HFF-Myc (cell line): ENCODE results near the gene WDR37.
A peak's percentile ranks its signal among the peaks of the same experiment; 100 is the strongest.
"Not testable (repeated sequence)": the region's sequence is repeated elsewhere in the genome, so short reads cannot be mapped to it uniquely, and the experiment has no call there.

ENCODE experiments used
- DNase-seq: peaks from one replicate; pipeline ENCODE4 v3.0.0-alpha.2; 2011; ENCODE audit warnings: low read depth; ENCODE audit errors: extremely low read depth
- H3K4me3 ChIP-seq: replicated peaks from 2 replicates; pipeline ENCODE4 v1.5.1; 2011; ENCODE audit warnings: low read depth, mild to moderate bottlenecking, control low read depth, low read length
- TF ChIP-seq, protein P1 (sequence below): IDR thresholded peaks from 2 replicates; pipeline ENCODE4 v1.5.1; 2012; ENCODE audit warnings: mild to moderate bottlenecking, low read depth, low read length, control low read depth; ENCODE audit errors: missing control alignments

WDR37 gene, protein sequence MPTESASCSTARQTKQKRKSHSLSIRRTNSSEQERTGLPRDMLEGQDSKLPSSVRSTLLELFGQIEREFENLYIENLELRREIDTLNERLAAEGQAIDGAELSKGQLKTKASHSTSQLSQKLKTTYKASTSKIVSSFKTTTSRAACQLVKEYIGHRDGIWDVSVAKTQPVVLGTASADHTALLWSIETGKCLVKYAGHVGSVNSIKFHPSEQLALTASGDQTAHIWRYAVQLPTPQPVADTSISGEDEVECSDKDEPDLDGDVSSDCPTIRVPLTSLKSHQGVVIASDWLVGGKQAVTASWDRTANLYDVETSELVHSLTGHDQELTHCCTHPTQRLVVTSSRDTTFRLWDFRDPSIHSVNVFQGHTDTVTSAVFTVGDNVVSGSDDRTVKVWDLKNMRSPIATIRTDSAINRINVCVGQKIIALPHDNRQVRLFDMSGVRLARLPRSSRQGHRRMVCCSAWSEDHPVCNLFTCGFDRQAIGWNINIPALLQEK

DNA sequence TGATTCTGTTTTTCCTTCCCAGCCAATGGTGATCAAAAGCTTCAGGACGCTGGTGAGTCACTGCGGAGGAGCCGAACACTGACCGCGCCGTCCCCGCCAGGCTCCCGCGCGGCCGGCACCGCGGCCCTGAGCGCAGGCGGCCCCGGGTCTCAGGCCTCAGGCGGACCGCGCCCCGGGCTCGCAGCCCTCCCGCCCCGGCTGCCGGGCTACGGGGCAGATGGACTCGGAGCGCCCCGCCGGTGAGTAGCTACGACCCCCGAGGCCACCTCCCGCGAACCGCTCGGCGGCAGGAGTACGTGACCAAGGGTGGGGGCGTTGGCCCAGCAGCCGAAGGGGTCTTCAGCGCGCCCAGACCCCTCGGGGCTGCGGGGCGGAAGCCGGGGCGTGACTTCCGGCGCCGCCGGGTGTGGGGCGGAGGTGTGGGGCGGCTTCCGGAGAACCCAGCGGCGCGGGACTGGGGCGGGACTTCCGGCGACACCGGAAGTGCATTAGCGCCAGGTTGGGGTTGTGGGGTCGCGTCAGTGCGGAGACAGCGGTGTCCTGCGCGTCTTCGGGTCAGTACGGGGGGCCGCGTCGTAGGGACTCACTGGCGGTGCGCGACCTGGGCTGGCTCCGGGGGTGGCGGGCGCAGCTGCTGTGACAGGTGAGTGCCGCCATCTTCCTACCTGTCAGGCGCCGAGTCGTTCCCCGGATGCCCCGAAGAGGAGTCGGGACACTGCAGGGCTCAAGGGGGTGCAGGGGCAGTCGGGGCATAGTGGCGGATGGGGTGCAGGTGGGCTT, at the start of gene WDR37:
TSS of gene WDR37 (plus strand) at position 60 of the 780 bp plus-strand sequence. CDS start 15,771 bp downstream, outside the sequence.
- peak within 1 kb of the TSS; percentile 95 for H3K4me3 ChIP-seq
- DNase-seq: peak; percentile 56
- TF ChIP-seq, protein P1, sequence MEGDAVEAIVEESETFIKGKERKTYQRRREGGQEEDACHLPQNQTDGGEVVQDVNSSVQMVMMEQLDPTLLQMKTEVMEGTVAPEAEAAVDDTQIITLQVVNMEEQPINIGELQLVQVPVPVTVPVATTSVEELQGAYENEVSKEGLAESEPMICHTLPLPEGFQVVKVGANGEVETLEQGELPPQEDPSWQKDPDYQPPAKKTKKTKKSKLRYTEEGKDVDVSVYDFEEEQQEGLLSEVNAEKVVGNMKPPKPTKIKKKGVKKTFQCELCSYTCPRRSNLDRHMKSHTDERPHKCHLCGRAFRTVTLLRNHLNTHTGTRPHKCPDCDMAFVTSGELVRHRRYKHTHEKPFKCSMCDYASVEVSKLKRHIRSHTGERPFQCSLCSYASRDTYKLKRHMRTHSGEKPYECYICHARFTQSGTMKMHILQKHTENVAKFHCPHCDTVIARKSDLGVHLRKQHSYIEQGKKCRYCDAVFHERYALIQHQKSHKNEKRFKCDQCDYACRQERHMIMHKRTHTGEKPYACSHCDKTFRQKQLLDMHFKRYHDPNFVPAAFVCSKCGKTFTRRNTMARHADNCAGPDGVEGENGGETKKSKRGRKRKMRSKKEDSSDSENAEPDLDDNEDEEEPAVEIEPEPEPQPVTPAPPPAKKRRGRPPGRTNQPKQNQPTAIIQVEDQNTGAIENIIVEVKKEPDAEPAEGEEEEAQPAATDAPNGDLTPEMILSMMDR: no peak

DNA sequence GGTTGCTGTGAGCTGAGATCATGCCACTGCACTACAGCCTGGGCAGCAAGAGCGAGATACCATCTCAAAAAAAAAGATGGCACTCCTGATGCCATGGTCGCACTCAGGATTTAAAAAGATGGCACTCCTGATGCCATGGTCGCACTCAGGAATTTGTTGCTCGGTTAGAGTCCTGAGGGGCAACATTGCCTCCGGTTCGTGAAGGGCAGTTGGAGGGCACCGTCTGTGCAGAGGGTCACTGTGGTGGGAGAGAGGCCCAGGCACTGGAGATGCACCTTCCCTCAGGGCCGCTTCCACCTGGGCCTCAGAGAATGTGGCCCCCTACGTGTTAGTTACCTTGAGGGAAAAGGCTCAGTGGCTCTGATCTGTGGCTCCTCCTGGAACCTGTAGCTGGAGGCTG, 49.6 kb upstream of the WDR37 start:
- no peak for DNase-seq
- TF ChIP-seq, protein P1: no peak
- H3K4me3 ChIP-seq: no peak overlapping the region

DNA sequence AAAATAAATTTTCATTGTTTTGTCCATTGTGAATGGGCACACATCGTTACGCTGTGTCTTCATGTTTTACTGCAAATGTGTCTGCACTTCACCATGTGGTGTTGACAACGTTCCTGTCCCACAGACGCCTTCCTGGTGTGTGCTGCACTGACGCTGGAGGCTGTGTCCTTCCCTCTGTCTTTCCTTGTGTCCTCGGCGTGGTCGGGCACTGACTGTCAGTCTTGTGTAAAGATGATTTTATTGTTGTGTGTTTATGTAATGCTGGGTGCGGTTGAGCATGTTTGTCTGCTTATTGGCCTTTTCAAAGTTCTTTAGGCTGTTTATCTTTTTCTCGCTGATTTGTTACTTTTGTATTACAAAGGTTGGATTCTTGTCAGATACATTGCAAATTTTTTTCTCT, 48.6 kb upstream of the WDR37 start:
- H3K4me3 ChIP-seq: no peak overlapping the region
- DNase-seq: no peak
- TF ChIP-seq, protein P1: no peak

DNA sequence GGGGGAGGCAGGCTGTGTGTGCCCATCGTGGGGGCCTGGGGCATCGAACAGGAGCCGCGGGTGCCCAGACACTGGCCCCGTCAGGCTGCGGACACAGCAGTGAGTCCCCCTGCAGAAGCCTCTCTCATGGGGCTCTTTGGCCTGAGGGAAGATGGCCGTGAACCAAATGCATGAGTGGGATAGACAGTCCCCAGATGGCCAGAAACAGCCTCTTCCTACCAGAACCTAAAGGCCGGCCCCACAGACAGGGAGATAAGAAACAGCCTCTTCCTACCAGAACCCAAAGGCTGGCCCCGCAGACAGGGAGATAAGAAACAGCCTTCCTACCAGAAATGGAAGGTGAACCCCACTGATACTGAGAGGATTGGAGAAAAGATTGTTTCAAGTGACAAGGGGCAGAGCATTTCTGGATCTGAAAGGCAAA, 47.1 kb upstream of the WDR37 start:
- DNase-seq: no peak
- TF ChIP-seq, protein P1: no peak
- no peak overlapping the region for H3K4me3 ChIP-seq

DNA sequence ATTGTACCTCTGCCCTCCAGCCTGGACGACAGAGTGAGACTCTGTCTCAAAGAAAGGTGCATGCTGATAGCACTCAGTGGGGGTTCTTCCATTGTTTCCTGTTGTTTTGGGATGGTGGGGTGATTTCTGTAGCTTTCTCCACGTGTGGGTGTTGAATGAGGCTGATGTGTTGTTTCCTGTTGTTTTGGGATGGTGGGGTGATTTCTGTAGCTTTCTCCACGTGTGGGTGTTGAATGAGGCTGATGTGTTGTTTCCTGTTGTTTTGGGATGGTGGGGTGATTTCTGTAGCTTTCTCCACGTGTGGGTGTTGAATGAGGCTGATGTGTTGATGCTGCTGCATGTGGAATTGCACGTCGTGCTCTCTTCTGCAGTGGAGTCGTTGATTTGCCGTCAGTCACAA, 46.2 kb upstream of the WDR37 start:
- not testable (repeated sequence) for DNase-seq, H3K4me3 ChIP-seq

DNA sequence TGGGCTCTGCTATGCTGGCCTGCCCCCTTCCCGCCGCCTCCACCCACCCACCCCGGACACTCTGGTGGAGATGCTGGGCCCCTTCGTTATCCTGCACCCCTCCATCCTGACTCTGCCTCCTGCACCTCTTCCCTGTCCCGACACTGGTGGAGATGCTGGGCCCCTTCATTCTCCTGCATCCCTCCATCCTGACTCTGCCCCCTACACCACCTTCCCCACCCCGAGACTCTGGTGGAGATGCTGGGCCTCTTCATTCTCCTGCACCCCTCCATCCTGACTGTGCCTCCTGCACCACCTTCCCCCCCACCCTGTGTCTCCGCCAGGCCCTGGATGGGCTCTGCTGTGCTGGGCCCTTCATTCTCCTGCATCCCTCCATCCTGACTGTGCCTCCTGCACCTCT, 45.5 kb upstream of the WDR37 start:
- TF ChIP-seq, protein P1: no peak
- no peak overlapping the region for H3K4me3 ChIP-seq

DNA sequence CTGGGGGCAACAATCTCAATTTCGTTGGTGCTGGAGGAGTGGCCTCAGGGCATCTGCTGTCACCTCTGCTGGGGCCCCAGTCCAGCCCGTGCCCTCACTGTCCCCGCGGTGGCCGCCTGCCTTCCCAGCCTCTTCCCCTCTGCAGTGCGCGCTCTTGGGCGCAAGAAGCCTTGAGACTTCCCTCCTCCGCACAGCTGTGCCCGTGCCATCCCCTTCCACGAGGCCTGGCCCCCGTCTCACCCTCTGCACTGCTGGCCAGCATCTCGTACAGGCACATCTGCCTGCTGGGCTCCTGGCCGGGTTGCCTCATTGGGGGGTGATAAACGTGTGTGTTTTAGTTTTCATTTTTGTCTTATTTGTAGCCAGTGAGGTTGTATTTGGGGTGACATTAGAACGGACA, 44.5 kb upstream of the WDR37 start:
- no peak for DNase-seq
- TF ChIP-seq, protein P1: no peak
- H3K4me3 ChIP-seq: no peak overlapping the region

More for the DNA sequence above, 45.5 kb upstream of the WDR37 start:
- DNase-seq: no peak
